ENCODE measurements around the gene FARS2.

DNA sequence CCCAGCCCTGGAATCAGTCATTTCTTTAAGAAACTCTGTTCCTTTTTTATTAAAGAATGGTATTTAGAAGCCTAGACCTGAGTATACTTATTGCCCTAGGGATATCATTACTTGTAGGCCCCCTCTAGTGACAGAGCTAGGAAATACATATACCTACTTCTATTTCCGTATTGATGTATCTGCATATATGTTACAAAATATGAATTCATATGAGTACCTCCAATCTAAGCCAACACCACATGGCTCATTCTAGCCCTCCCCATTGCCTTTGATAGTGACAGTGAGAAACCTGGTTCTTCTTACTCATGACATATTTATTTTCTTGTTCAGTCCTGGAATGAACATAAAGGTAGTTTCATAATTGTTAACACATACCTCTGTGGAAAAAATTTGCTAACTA lies 137.2 kb downstream of the FARS2 start:
- TF ChIP-seq, protein P1, sequence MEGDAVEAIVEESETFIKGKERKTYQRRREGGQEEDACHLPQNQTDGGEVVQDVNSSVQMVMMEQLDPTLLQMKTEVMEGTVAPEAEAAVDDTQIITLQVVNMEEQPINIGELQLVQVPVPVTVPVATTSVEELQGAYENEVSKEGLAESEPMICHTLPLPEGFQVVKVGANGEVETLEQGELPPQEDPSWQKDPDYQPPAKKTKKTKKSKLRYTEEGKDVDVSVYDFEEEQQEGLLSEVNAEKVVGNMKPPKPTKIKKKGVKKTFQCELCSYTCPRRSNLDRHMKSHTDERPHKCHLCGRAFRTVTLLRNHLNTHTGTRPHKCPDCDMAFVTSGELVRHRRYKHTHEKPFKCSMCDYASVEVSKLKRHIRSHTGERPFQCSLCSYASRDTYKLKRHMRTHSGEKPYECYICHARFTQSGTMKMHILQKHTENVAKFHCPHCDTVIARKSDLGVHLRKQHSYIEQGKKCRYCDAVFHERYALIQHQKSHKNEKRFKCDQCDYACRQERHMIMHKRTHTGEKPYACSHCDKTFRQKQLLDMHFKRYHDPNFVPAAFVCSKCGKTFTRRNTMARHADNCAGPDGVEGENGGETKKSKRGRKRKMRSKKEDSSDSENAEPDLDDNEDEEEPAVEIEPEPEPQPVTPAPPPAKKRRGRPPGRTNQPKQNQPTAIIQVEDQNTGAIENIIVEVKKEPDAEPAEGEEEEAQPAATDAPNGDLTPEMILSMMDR (IDR thresholded peaks at IDR 0.05; ENCODE audit: low read depth, low read length), result peak; percentile 54
- TF ChIP-seq POLR2A (IDR thresholded peaks at IDR 0.05; ENCODE audit: extremely low read depth, insufficient read length), result no peak

Data from NB4 (cell line).